ENCODE measurements around the gene ENPEP. TPM values are rescaled to one million over a fixed set of nuclear protein-coding genes. Genes with fewer than 3 reads are reported as not detected.

Gene ENPEP
- total and polyA plus RNA-seq, 12 donors, result 2.2 to 14.9 (median 3.9) TPM

GRCh38 chr4:110611968-110612447 is 136.1 kb downstream of the ENPEP start:
- H3K27me3 ChIP-seq, result peaks cover 14 to 100% (median 100%) of the 10 kb centered on the region in 7 donors
- no peak for TF ChIP-seq CTCF (IDR thresholded peaks at IDR 0.05)
- DNase-seq (no peak), ATAC-seq (no peak)
- H3K36me3 ChIP-seq, result no peaks in the 10 kb centered on the region
- peaks cover 0 to 11% (median 3%) of the 10 kb centered on the region in 9 donors for H3K4me1 ChIP-seq
- WGBS, 2 donors, result 5% methylated on average over 30 of the region's 30 CpGs
- no peak overlapping the region for H3K27ac ChIP-seq
- no peaks in the 10 kb centered on the region for H3K9me3 ChIP-seq
- intact Hi-C loops (cut with DNase I), result no loop called here
- H3K4me3 ChIP-seq, result peak overlapping the region in 1 of 10 donors; percentile 14

GRCh38 chr4:110612631-110613269 is 136.8 kb downstream of the ENPEP start:
- peaks cover 14 to 100% (median 100%) of the 10 kb centered on the region in 7 donors for H3K27me3 ChIP-seq
- no peak for ATAC-seq
- no peak overlapping the region for H3K27ac ChIP-seq
- no peaks in the 10 kb centered on the region for H3K36me3 ChIP-seq
- H3K9me3 ChIP-seq, result no peaks in the 10 kb centered on the region
- H3K4me1 ChIP-seq, result peaks cover 0 to 11% (median 3%) of the 10 kb centered on the region in 9 donors
- WGBS, 2 donors, result 8% methylated on average over 23 of the region's 23 CpGs
- no peak for TF ChIP-seq CTCF (IDR thresholded peaks at IDR 0.05)
- intact Hi-C loops (cut with DNase I), result no loop called here
- H3K4me3 ChIP-seq, result no peak overlapping the region
- DNase-seq, result no peak

GRCh38 chr4:110613745-110614144 is 137.8 kb downstream of the ENPEP start:
- no peak for ATAC-seq
- Histone ChIP-seq H3K36me3 (no peaks in the 10 kb centered on the region), H3K9me3 (no peaks in the 10 kb centered on the region), H3K27ac (no peak overlapping the region), H3K4me3 (no peak overlapping the region), H3K4me1 (peaks cover 0 to 14% (median 3%) of the 10 kb centered on the region in 9 donors), H3K27me3 (peaks cover 14 to 100% (median 100%) of the 10 kb centered on the region in 7 donors)
- 10 to 13% methylated on average over 3 of the region's 3 CpGs for WGBS, 2 donors
- intact Hi-C loops (cut with DNase I), result no loop called here
- TF ChIP-seq CTCF (IDR thresholded peaks at IDR 0.05), result no peak
- no peak for DNase-seq

- WGBS, 2 donors, result 9 to 12% methylated on average over 27 of the region's 27 CpGs
- peaks cover 15 to 100% (median 100%) of the 10 kb centered on the region in 7 donors for H3K27me3 ChIP-seq
- intact Hi-C loops (cut with DNase I), result no loop called here
Observed at GRCh38 chr4:110614173-110614963, 138.4 kb downstream of the ENPEP start.

More at GRCh38 chr4:110614173-110614963, 138.4 kb downstream of the ENPEP start:
- ATAC-seq, result no peak
- no peak overlapping the region for H3K27ac ChIP-seq
- DNase-seq, result no peak
- no peaks in the 10 kb centered on the region for H3K9me3 ChIP-seq
- H3K36me3 ChIP-seq, result no peaks in the 10 kb centered on the region
- no peak overlapping the region for H3K4me3 ChIP-seq
- peaks cover 0 to 17% (median 6%) of the 10 kb centered on the region in 9 donors for H3K4me1 ChIP-seq
- TF ChIP-seq CTCF (IDR thresholded peaks at IDR 0.05), result no peak

Other genes starting within 250 kb of the ENPEP start
- gene PITX2, start 146.9 kb downstream of the ENPEP start, total RNA-seq, result under 1 TPM in 2 of 10 donors, not detected in 8; 0.10 to 0.57 TPM
- under 1 TPM in 1 of 2 donors, not detected in 1; 0.04 TPM for gene PITX2, start 146.9 kb downstream of the ENPEP start, polyA plus RNA-seq